K562 (cell line): ENCODE measurements around the gene TMEM260. TPM values are rescaled to one million over a fixed set of nuclear protein-coding genes. Genes with fewer than 3 reads are reported as not detected.

Source experiments
- ATAC-seq: fragments of 200-7000 bp; cut with Tn5 transposase; 3 replicates; pipeline ENCODE4 v1.9.1; 2020; ENCODE audit warnings: moderate library complexity
- Bru-seq: library from RNA; stranded (reverse); fragments of 400-500 nt; gene quantifications from one replicate; lab custom pipeline; 2021; lab: Mats Ljungman, UMichigan
- BruChase-seq, 2 experiments: library from RNA; stranded (reverse); fragments of 400-500 nt; gene quantifications; one replicate each; lab custom pipeline; 2021; lab: Mats Ljungman, UMichigan
- BruUV-seq: library from RNA; stranded (reverse); fragments of 400-500 nt; replicated peaks from 2 replicates; lab custom pipeline; 2021; lab: Mats Ljungman, UMichigan
- CTCF ChIA-PET: fragments of 300-600 bp; formaldehyde crosslinking; extraction: SDS; loops from one replicate; lab custom pipeline; 2021; ENCODE audit warnings: low intra/inter-chr PET ratio; lab: Yijun Ruan, JAX
- POLR2A ChIA-PET: fragments of 300-600, 350-650 bp; sonication (Branson Sonifier 250); formaldehyde crosslinking; extraction: SDS; loops from one replicate; lab custom pipeline; 2021; ENCODE audit warnings: antibody characterized with exemption, inconsistent platforms; lab: Yijun Ruan, JAX
- DNase-seq, 4 experiments: peaks; one replicate each; pipeline versions ENCODE4 v3.0.0 to v3.0.0-alpha.2; 2011 to 2018; ENCODE audit warnings: low spot score in 3 of 4, mixed read lengths in 3 of 4; ENCODE audit errors: extremely low read depth in 1 of 4
- FAIRE-seq: peaks from 2 replicates; lab custom pipeline; 2011; peaks lifted over from hg19 to GRCh38; lab: Jason Lieb, UNC
- H2AFZ ChIP-seq: 2 replicates; pipeline ENCODE4 v1.6.0; 2011; ENCODE audit warnings: low read depth, low read length, control low read depth, inconsistent platforms
- H3K27ac ChIP-seq: fragments of 200-600 bp; 3 replicates; pipeline ENCODE4 v1.8.0; 2011; ENCODE audit warnings: low read depth, mild to moderate bottlenecking, control low read depth, inconsistent platforms, low read length, moderate library complexity, mixed read lengths; ENCODE audit errors: extremely low read depth
- H3K27me3 ChIP-seq, 2 experiments: fragments of 300-600 bp in 1 of 2; 2 replicates in 1 of 2; 3 replicates in 1 of 2; pipeline versions ENCODE4 v1.6.0 to v1.8.0; 2011; ENCODE audit warnings: inconsistent platforms in 2 of 2, low read length in 2 of 2, mild to moderate bottlenecking in 1 of 2, mixed read lengths in 1 of 2, moderate library complexity in 1 of 2; ENCODE audit not compliant: control insufficient read depth in 2 of 2, insufficient read depth in 2 of 2
- H3K36me3 ChIP-seq: fragments of 300-600 bp; 3 replicates; pipeline ENCODE4 v1.8.0; 2011; ENCODE audit warnings: mild to moderate bottlenecking, low read length, inconsistent platforms; ENCODE audit not compliant: control insufficient read depth, insufficient read depth
- H3K4me1 ChIP-seq, 2 experiments: fragments of 200-600 bp in 1 of 2; replicated peaks in 1 of 2; 2 replicates in 1 of 2; 3 replicates in 1 of 2; pipeline versions ENCODE4 v1.5.1 to v1.8.0; 2011; ENCODE audit warnings: inconsistent platforms in 2 of 2, low read length in 2 of 2, mild to moderate bottlenecking in 1 of 2, mixed read lengths in 1 of 2, moderate library complexity in 1 of 2; ENCODE audit not compliant: control insufficient read depth in 2 of 2, insufficient read depth in 2 of 2
- H3K4me2 ChIP-seq: 2 replicates; pipeline ENCODE4 v1.6.1; 2011; ENCODE audit warnings: low read length, control low read depth, inconsistent platforms, mixed read lengths; ENCODE audit not compliant: insufficient read depth
- H3K4me3 ChIP-seq: fragments of 200-600 bp; sonication (generic), shearing (Covaris generic); 2 replicates; pipeline ENCODE4 v1.5.1; 2016; ENCODE audit warnings: control low read depth, inconsistent platforms
- H3K79me2 ChIP-seq: fragments of 200-600 bp; 3 replicates; pipeline ENCODE4 v1.8.0; 2011; ENCODE audit warnings: low read length, inconsistent platforms; ENCODE audit not compliant: control insufficient read depth, insufficient read depth
- H3K9ac ChIP-seq, 2 experiments: 2 replicates each; pipeline versions ENCODE4 v1.6.0 to v1.6.1; 2011; ENCODE audit warnings: low read depth in 2 of 2, low read length in 2 of 2, control low read depth in 1 of 2, inconsistent platforms in 1 of 2, mild to moderate bottlenecking in 1 of 2, mixed read lengths in 1 of 2; ENCODE audit not compliant: insufficient read depth in 1 of 2
- H3K9me1 ChIP-seq: one replicate; pipeline ENCODE4 v1.6.0; 2011; ENCODE audit warnings: inconsistent platforms, mild to moderate bottlenecking, low read length, moderate library complexity; ENCODE audit not compliant: control insufficient read depth, insufficient read depth
- H3K9me3 ChIP-seq: replicated peaks from 2 replicates; pipeline ENCODE4 v1.5.1; 2011; ENCODE audit warnings: low read depth, low read length, inconsistent platforms; ENCODE audit not compliant: control insufficient read depth, insufficient read depth
- H4K20me1 ChIP-seq: replicated peaks from 2 replicates; pipeline ENCODE4 v1.6.1; 2011; ENCODE audit warnings: low read length, inconsistent platforms, mixed read lengths; ENCODE audit not compliant: control insufficient read depth, insufficient read depth
- FOXK1 ChIP-seq: sonication (generic); formaldehyde crosslinking; IDR thresholded peaks from 2 replicates; pipeline ENCODE4 v1.8.0; 2022; ENCODE audit warnings: missing genetic modification reagents, mild to moderate bottlenecking, borderline replicate concordance
- GTF3C2 ChIP-seq: IDR thresholded peaks from 3 replicates; pipeline ENCODE4 v1.6.1; 2011; ENCODE audit warnings: borderline replicate concordance, mild to moderate bottlenecking, moderate library complexity; ENCODE audit not compliant: insufficient read length; ENCODE audit errors: extremely low read depth
- HDAC3 ChIP-seq: fragments of 450-650 bp; IDR thresholded peaks from 2 replicates; pipeline ENCODE4 v1.6.1; 2018; ENCODE audit warnings: borderline replicate concordance, mild to moderate bottlenecking, moderate library complexity; ENCODE audit not compliant: partially characterized antibody
- MCM7 ChIP-seq, 2 experiments: fragments of 450-650 bp; IDR thresholded peaks; 2 replicates each; pipeline ENCODE4 v1.6.1; 2016 to 2018
- ZNF232 ChIP-seq: sonication (generic); formaldehyde crosslinking; IDR thresholded peaks from 2 replicates; pipeline ENCODE4 v1.8.0; 2022; ENCODE audit warnings: mild to moderate bottlenecking, missing genetic modification reagents
- ZNF354B ChIP-seq: fragments of 250-450 bp; sonication (Bioruptor Pico); IDR thresholded peaks from 2 replicates; pipeline ENCODE4 v1.4.0; 2020
- WGBS: fragments of 100-300 bp; shearing (Covaris generic); methylation state at CpG from one replicate; pipeline ENCODE4 v1.1.6; 2016; ENCODE audit warnings: low coverage, mixed read lengths; ENCODE audit not compliant: insufficient coverage; ENCODE audit errors: missing lambda C conversion rate; 5-methylcytosine and 5-hydroxymethylcytosine counted together
- in situ Hi-C: fragments of 300-500 bp; cut with MboI; formaldehyde crosslinking; loops from 4 replicates; pipeline ENCODE4 v1.15.0; 2018; ENCODE audit warnings: inconsistent platforms, mixed read lengths
- intact Hi-C: fragments of 100-400 bp; cut with micrococcal nuclease; formaldehyde crosslinking; loops from 2 replicates; pipeline ENCODE4 v1.14.2; 2022
- long read RNA-seq, 3 experiments: library from polyadenylated mRNA in 2 of 3; library from RNA in 1 of 3; unstranded in 2 of 3; stranded (forward) in 1 of 3; transcript quantifications; one replicate each; pipeline ENCODE4 v2.0.0, GENCODE V29; 2019 to 2022
- polyA minus RNA-seq, 3 experiments: library from RNA; depleted of rRNA, polyadenylated mRNA; stranded (reverse); fragments of >200 nt; gene quantifications; 2 replicates each; pipeline ENCODE4 v1.2.3, GENCODE V29; 2011
- polyA plus RNA-seq, 8 experiments: library from polyadenylated mRNA; depleted of rRNA in 4 of 8; stranded (reverse) in 5 of 8; unstranded in 3 of 8; fragments of >200 nt; fragmentation: Nextera tagmentation in 2 of 8; fragmentation: Illumina TruSeq in 1 of 8; extraction: Ambion mirVana in 2 of 8; extraction: Trizol in 1 of 8; gene quantifications; 2 replicates each; pipeline versions ENCODE4 v1.2.1 to v1.2.3, GENCODE V29; 2011 to 2014; ENCODE audit warnings: inconsistent platforms in 1 of 8, missing spikeins in 1 of 8
- total RNA-seq, 7 experiments: library from RNA; depleted of rRNA in 6 of 7; stranded (reverse); fragments of >200 nt in 6 of 7; fragmentation: Illumina TruSeq in 2 of 7; extraction: Trizol in 2 of 7; gene quantifications; 2 replicates each; pipeline versions ENCODE4 v1.2.1 to v1.2.3, GENCODE V29; 2011 to 2021; ENCODE audit warnings: low replicate concordance in 1 of 7
- TF ChIP-seq, protein P1 (sequence below), 2 experiments: fragments of 450-650 bp in 1 of 2; IDR thresholded peaks; 2 replicates each; pipeline ENCODE4 v1.6.1; 2011 to 2017; ENCODE audit warnings: low read depth in 2 of 2, antibody characterized with exemption in 1 of 2, borderline replicate concordance in 1 of 2, low read length in 1 of 2, mild to moderate bottlenecking in 1 of 2, mixed read lengths in 1 of 2; ENCODE audit not compliant: control insufficient read depth in 1 of 2

Gene TMEM260
- 23.4 and 40.8 TPM in 2 replicates for total RNA-seq (2011; cell fraction: chromatin; rRNA removed; ENCODE audit: low replicate concordance)
- 15.2 and 18.8 TPM in 2 replicates for total RNA-seq (2011; cell fraction: nucleolus; rRNA removed)
- 22.7 and 33.7 TPM in 2 replicates for total RNA-seq (2011; cell fraction: nucleoplasm; rRNA removed)
- total RNA-seq (2014; rRNA removed) (4.4 and 5.4 TPM in 2 replicates), total RNA-seq (2014; rRNA removed; fragmentation: Illumina TruSeq; extraction: Trizol) (7.2 and 7.8 TPM in 2 replicates), total RNA-seq (2015; rRNA removed; fragmentation: Illumina TruSeq; extraction: Trizol) (6.4 and 7.7 TPM in 2 replicates), total RNA-seq (2021) (6.8 and 7.6 TPM in 2 replicates), polyA plus RNA-seq (2011; rRNA removed) (7.7 and 9.4 TPM in 2 replicates), polyA plus RNA-seq (2014; fragmentation: Illumina TruSeq; extraction: Trizol) (4.0 and 6.0 TPM in 2 replicates), polyA plus RNA-seq (2014; fragmentation: Nextera tagmentation; extraction: Ambion mirVana) (1 to 10 TPM; 2.2 to 2.4 TPM), polyA plus RNA-seq (2014; rRNA removed) (2.8 and 5.0 TPM in 2 replicates), polyA minus RNA-seq (2011; rRNA and poly(A)+ RNA removed) (15.2 and 15.4 TPM in 2 replicates), Bru-seq, nascent RNA (percentile 67 among the genes with signal in this experiment), BruChase-seq, experiment 1, labeled RNA remaining after a 2-hour chase (percentile 72 among the genes with signal in this experiment), BruChase-seq, experiment 2, labeled RNA remaining after a 6-hour chase (percentile 69 among the genes with signal in this experiment)
- polyA plus RNA-seq (2011; cell fraction: cytosol; rRNA removed) = 5.0 and 6.8 TPM in 2 replicates
- polyA plus RNA-seq (2011; cell fraction: nucleus; rRNA removed) = 21.8 and 23.9 TPM in 2 replicates
- 3.4 and 8.0 TPM in 2 replicates for polyA plus RNA-seq (2012)
- 6.7 and 7.4 TPM in 2 replicates for polyA minus RNA-seq (2011; cell fraction: cytosol; rRNA and poly(A)+ RNA removed)
- 37.4 and 38.8 TPM in 2 replicates for polyA minus RNA-seq (2011; cell fraction: nucleus; rRNA and poly(A)+ RNA removed)
- long read RNA-seq, experiment 1, full-length matches to known transcripts = 1 of 10 reads
- long read RNA-seq, experiment 1, partial matches to known transcripts = 1 of 10 reads
- long read RNA-seq, experiment 1, other reads (novel, unspliced or antisense) = 8 of 10 reads
- long read RNA-seq, experiment 2, partial matches to known transcripts = 0 of 6 reads
- long read RNA-seq, experiment 2, other reads (novel, unspliced or antisense) = 5 of 6 reads
- long read RNA-seq, experiment 3, partial matches to known transcripts = 0 of 3 reads
- long read RNA-seq, experiment 3, other reads (novel, unspliced or antisense) = 3 of 3 reads

- Histone ChIP-seq H3K4me1 (peaks cover 3 to 13% of the 10 kb centered on the region in 2 experiments; a peak in 3 of 5 replicates), H3K9ac (peak within 1 kb of the TSS; percentile 91 to 95), H3K27ac (peak within 1 kb of the TSS; percentile 95), H3K4me3 (peak within 1 kb of the TSS; percentile 94), H3K27me3 (no peaks in the 10 kb centered on the region), H2AFZ (peak within 1 kb of the TSS; percentile 100), H3K9me1 (no peaks in the 10 kb centered on the region), H3K4me2 (peak within 1 kb of the TSS; percentile 88), H3K9me3 (no peaks in the 10 kb centered on the region), H4K20me1 (no peaks in the 10 kb centered on the region), H3K79me2 (peaks cover 41% of the 10 kb centered on the region), H3K36me3 (no peaks in the 10 kb centered on the region)
- in situ Hi-C loops = no loop called here
- ATAC-seq (peak; percentile 94), DNase-seq (peak; percentile 81 to 89 (median 84)), FAIRE-seq (peak; percentile 87)
- intact Hi-C loops = no loop called here
- CTCF ChIA-PET = interaction anchor here (0.6 kb wide), 1 partner anchor 738 kb away, joined by 4 read pairs; no protein-coding TSS in a partner anchor
- WGBS = under 1% methylated on average over 32 of the region's 60 CpGs
- POLR2A ChIA-PET = interaction anchor here (0.6 to 3.6 kb wide), 4 partner anchors 8 to 355 kb away, joined by 3 to 12 read pairs (median 3); no protein-coding TSS in a partner anchor
- BruUV-seq = no TSS peak
- TF ChIP-seq FOXK1 (CRISPR knock-in tag) = no peak
- no peak for TF ChIP-seq HDAC3
- TF ChIP-seq GTF3C2 = no peak
- no peak for TF ChIP-seq MCM7 (IDR thresholded peaks at IDR 0.05)
- no peak for TF ChIP-seq ZNF354B (CRISPR knock-in tag)
- TF ChIP-seq, protein P1, sequence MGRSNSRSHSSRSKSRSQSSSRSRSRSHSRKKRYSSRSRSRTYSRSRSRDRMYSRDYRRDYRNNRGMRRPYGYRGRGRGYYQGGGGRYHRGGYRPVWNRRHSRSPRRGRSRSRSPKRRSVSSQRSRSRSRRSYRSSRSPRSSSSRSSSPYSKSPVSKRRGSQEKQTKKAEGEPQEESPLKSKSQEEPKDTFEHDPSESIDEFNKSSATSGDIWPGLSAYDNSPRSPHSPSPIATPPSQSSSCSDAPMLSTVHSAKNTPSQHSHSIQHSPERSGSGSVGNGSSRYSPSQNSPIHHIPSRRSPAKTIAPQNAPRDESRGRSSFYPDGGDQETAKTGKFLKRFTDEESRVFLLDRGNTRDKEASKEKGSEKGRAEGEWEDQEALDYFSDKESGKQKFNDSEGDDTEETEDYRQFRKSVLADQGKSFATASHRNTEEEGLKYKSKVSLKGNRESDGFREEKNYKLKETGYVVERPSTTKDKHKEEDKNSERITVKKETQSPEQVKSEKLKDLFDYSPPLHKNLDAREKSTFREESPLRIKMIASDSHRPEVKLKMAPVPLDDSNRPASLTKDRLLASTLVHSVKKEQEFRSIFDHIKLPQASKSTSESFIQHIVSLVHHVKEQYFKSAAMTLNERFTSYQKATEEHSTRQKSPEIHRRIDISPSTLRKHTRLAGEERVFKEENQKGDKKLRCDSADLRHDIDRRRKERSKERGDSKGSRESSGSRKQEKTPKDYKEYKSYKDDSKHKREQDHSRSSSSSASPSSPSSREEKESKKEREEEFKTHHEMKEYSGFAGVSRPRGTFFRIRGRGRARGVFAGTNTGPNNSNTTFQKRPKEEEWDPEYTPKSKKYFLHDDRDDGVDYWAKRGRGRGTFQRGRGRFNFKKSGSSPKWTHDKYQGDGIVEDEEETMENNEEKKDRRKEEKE (IDR thresholded peaks at IDR 0.05; ENCODE audit: borderline replicate concordance in 1 of 2, control insufficient read depth in 1 of 2, low read depth in 2 of 2, low read length in 1 of 2) = peak in 1 of 2 experiments; percentile 95; a peak in 2 of 4 replicates
- TF ChIP-seq ZNF232 (CRISPR knock-in tag) = no peak
Observed at GRCh38 chr14:56579345-56580220, at the start of gene TMEM260. TMEM260 (plus strand) TSS chr14:56579798; CDS start chr14:56579915, 117 bp downstream.
